Epithelial cell of esophagus (primary cell): ENCODE measurements around the gene PBX1.

ENCODE experiments used
- DNase-seq: peaks from one replicate; pipeline ENCODE4 v3.0.0; 2010; ENCODE audit warnings: low read depth
- H3K4me3 ChIP-seq: 2 replicates; pipeline ENCODE4 v1.5.1; 2011; ENCODE audit warnings: mild to moderate bottlenecking, low read length, control low read depth
- CTCF ChIP-seq: IDR thresholded peaks from 2 replicates; pipeline ENCODE4 v1.5.1; 2011; ENCODE audit warnings: low read depth, mild to moderate bottlenecking, low read length, control low read depth, inconsistent platforms; ENCODE audit not compliant: insufficient read depth; ENCODE audit errors: missing control alignments

The PBX1 gene

GRCh38 chr1:164718821-164719220 lies 159.8 kb downstream of the PBX1 start:
- no peak overlapping the region for H3K4me3 ChIP-seq
- no peak for TF ChIP-seq CTCF
- DNase-seq = no peak

- H3K4me3 ChIP-seq = no peak overlapping the region
- peak; percentile 51 for DNase-seq
- no peak for TF ChIP-seq CTCF
These were observed 160.9 kb downstream of the PBX1 start for GRCh38 chr1:164719676-164720439.

GRCh38 chr1:164720440-164721227 lies 161.7 kb downstream of the PBX1 start:
- TF ChIP-seq CTCF = no peak
- no peak for DNase-seq
- no peak overlapping the region for H3K4me3 ChIP-seq

- TF ChIP-seq CTCF = no peak
- DNase-seq = no peak
- H3K4me3 ChIP-seq = no peak overlapping the region
These were observed 162.2 kb downstream of the PBX1 start for GRCh38 chr1:164721228-164721496.

- H3K4me3 ChIP-seq = no peak overlapping the region
- no peak for DNase-seq
- no peak for TF ChIP-seq CTCF
These were observed 164.4 kb downstream of the PBX1 start for GRCh38 chr1:164723296-164723798.

GRCh38 chr1:164725401-164725800 lies 166.4 kb downstream of the PBX1 start:
- H3K4me3 ChIP-seq = no peak overlapping the region
- TF ChIP-seq CTCF = no peak
- DNase-seq = no peak
